WERI-Rb-1 (cell line): ENCODE measurements around the gene CASP2.

Experiments
- DNase-seq: peaks from one replicate; pipeline ENCODE4 v3.0.0-alpha.2; 2020
- H3K27ac ChIP-seq: fragments of 250-450 bp; sonication (Bioruptor Pico); 2 replicates; pipeline ENCODE4 v1.5.1; 2020; ENCODE audit warnings: mild to moderate bottlenecking, moderate library complexity
- H3K27me3 ChIP-seq: fragments of 250-450 bp; sonication (Bioruptor Pico); 2 replicates; pipeline ENCODE4 v1.5.1; 2021; ENCODE audit warnings: mild to moderate bottlenecking, low read depth, moderate library complexity; ENCODE audit not compliant: insufficient read depth, severe bottlenecking
- H3K36me3 ChIP-seq: fragments of 250-450 bp; sonication (Bioruptor Pico); 2 replicates; pipeline ENCODE4 v1.5.1; 2020; ENCODE audit warnings: mild to moderate bottlenecking, moderate library complexity
- H3K4me3 ChIP-seq: 2 replicates; pipeline ENCODE4 v1.5.1; 2011; ENCODE audit warnings: low read depth, mild to moderate bottlenecking, control low read depth, low read length
- H3K9me3 ChIP-seq: fragments of 250-450 bp; sonication (Bioruptor Pico); 2 replicates; pipeline ENCODE4 v1.5.1; 2021; ENCODE audit warnings: mild to moderate bottlenecking, moderate library complexity; ENCODE audit not compliant: severe bottlenecking
- TF ChIP-seq, protein P1 (sequence below): IDR thresholded peaks from 2 replicates; pipeline ENCODE4 v1.5.1; 2011; ENCODE audit warnings: low read depth, mild to moderate bottlenecking, control low read depth, inconsistent platforms, low read length

CASP2 gene

DNA sequence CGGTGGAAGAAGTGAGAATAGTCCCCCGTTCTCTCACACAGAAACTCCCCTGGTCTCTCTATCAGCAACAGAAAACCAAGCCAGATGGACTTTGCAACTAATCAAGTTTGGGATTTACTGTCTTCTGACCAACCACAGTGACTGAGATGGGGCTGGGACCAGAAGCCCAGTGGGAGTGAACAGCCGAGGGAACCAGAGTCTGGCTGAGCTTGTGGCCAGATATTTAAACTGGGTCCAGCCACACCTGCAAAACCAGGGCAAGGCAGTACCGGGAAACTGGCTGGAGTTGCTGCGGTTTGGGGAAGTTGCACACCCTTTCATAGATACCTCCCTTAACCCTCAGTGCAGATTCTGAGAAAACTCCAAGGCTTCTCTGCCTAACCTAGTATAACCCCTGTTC, 18.9 kb upstream of the CASP2 start:
- Histone ChIP-seq H3K27ac (no peak overlapping the region), H3K9me3 (no peaks in the 10 kb centered on the region), H3K27me3 (no peaks in the 10 kb centered on the region), H3K4me3 (no peak overlapping the region), H3K36me3 (peaks cover 14% of the 10 kb centered on the region)
- no peak for DNase-seq
- TF ChIP-seq, protein P1, sequence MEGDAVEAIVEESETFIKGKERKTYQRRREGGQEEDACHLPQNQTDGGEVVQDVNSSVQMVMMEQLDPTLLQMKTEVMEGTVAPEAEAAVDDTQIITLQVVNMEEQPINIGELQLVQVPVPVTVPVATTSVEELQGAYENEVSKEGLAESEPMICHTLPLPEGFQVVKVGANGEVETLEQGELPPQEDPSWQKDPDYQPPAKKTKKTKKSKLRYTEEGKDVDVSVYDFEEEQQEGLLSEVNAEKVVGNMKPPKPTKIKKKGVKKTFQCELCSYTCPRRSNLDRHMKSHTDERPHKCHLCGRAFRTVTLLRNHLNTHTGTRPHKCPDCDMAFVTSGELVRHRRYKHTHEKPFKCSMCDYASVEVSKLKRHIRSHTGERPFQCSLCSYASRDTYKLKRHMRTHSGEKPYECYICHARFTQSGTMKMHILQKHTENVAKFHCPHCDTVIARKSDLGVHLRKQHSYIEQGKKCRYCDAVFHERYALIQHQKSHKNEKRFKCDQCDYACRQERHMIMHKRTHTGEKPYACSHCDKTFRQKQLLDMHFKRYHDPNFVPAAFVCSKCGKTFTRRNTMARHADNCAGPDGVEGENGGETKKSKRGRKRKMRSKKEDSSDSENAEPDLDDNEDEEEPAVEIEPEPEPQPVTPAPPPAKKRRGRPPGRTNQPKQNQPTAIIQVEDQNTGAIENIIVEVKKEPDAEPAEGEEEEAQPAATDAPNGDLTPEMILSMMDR: no peak

DNA sequence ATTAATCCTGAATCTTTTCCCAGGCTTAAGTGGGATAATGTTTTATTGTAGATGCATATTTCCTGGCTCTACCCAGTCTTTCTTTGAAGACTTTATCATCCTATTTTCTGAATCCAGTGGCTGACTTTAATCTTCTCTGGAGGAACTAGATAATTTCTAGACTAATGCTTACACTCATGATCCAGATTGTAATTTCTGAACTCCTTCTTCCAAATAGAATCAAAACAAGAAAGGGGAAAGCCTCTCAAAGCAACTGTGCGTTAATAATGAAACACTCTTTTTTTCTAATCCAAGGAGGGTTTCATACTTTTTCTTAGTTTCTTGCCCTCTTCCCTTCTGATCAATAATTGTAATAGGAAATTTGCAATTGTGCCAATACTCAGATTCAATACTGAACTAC, 16.9 kb upstream of the CASP2 start:
- Histone ChIP-seq H3K9me3 (no peaks in the 10 kb centered on the region), H3K27ac (no peak overlapping the region), H3K36me3 (peaks cover 14% of the 10 kb centered on the region), H3K27me3 (no peaks in the 10 kb centered on the region), H3K4me3 (no peak overlapping the region)
- no peak for DNase-seq
- TF ChIP-seq, protein P1: no peak

DNA sequence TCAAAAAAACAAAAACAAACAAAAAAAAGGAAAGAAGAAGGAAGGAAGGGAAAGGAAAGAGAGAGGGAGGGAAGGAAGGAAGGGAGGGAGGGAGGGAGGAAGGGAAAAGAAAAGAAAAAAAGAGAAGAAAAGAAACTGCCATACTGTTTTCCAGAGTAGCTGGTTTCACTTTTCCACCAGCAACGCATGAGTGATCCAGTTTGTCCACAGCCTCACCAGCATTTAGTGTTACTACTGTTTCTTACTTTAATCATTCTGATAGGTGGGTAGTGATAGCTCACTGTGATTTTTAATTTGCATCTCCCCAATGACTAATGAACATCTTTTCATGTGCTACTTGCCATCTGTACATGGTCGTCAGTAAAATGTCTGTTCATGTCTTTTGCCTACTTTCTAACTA, 15.3 kb upstream of the CASP2 start:
- no peak for DNase-seq
- Histone ChIP-seq H3K27ac (no peak overlapping the region), H3K9me3 (no peaks in the 10 kb centered on the region), H3K36me3 (peaks cover 7% of the 10 kb centered on the region), H3K4me3 (no peak overlapping the region), H3K27me3 (no peaks in the 10 kb centered on the region)
- TF ChIP-seq, protein P1: no peak

DNA sequence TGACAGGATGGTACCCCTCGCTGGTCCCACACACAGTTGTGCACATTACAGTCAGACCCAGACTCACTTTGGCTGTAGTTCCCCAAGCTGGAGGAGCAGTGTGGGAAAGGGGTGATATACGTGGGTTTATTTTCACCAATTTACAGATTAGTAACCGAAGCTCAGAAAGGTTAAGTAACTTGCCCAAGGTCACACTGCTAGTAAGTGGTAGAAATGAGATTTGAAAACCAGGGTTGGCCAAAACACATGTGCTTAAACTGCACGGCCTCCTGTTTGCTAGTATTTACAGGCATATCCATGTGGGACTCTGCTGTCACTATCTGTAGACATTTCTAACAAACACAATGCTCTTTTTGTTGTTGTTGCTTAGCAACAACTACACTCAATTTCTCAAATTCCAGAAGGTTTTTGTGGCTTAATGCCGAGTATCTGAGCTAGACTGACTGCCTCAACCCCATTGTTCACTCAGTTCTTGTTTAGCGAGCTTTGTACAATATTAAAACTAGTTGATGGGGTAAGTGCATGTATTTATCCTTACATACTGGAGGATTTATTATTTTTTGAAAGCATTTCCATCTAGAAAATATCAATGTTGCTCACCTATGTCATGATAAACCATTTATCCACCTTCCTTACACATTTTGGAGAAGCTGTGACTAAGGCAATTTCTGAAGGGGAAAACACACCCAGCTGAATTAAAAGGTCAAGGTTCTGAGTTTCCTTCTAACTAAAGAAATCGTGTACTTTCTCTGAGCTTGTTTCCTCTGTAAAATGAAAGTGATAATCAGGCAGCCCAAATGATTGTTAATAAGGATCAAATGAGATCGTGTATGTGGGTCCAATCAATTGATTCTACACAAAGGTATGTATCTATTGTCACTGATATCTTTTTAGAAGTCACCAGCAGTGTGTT, 8.7 kb upstream of the CASP2 start:
- Histone ChIP-seq H3K27ac (no peak overlapping the region), H3K27me3 (no peaks in the 10 kb centered on the region), H3K36me3 (no peaks in the 10 kb centered on the region), H3K9me3 (no peaks in the 10 kb centered on the region), H3K4me3 (no peak overlapping the region)
- TF ChIP-seq, protein P1: no peak
- no peak for DNase-seq

DNA sequence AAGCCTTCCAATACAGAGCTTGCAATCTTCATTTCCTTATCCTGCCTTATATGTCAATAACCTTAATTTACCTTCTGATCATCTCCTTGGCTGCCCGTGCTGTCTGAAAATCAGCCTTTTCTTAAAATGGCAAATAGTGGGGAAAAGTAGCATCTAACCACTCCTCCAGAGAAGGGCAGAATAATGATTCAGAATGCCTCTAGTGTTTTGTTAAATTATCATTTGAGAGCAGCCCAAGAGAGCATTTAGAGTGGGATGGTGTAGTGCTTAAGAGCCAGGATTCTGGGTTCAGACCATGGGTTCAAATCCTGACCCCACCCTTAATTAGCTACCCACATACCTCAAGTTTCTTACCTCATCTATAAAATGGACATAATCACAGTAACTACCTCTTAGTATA, 8.0 kb upstream of the CASP2 start:
- no peak for DNase-seq
- H3K36me3 ChIP-seq: no peaks in the 10 kb centered on the region
- no peak overlapping the region for H3K4me3 ChIP-seq
- no peaks in the 10 kb centered on the region for H3K9me3 ChIP-seq
- no peaks in the 10 kb centered on the region for H3K27me3 ChIP-seq
- TF ChIP-seq, protein P1: no peak
- no peak overlapping the region for H3K27ac ChIP-seq
